GM19238 (cell line): ENCODE measurements around the gene ZBED3.

Experiments used
- DNase-seq: peaks from one replicate; pipeline ENCODE4 v3.0.0; 2011; ENCODE audit warnings: low spot score; ENCODE audit not compliant: insufficient read length

ZBED3 gene

GRCh38 chr5:77077829-77078176 is 9.3 kb downstream of the ZBED3 start:
- DNase-seq, result no peak

- peak; percentile 77 for DNase-seq
Observed at GRCh38 chr5:77076961-77077828, 9.9 kb downstream of the ZBED3 start.

GRCh38 chr5:77074745-77075144 is 12.3 kb downstream of the ZBED3 start:
- no peak for DNase-seq

GRCh38 chr5:77073667-77074066 is 13.4 kb downstream of the ZBED3 start:
- no peak for DNase-seq

GRCh38 chr5:77066823-77067442 is 20.2 kb downstream of the ZBED3 start:
- no peak for DNase-seq

- DNase-seq, result no peak
Observed at GRCh38 chr5:77066184-77066583, 20.9 kb downstream of the ZBED3 start.

- DNase-seq, result no peak
Observed at GRCh38 chr5:77065256-77065655, 21.8 kb downstream of the ZBED3 start.

- no peak for DNase-seq
Observed at GRCh38 chr5:77064040-77064439, 23.0 kb downstream of the ZBED3 start.

- no peak for DNase-seq
Observed at GRCh38 chr5:77046416-77047073, 40.5 kb downstream of the ZBED3 start.

GRCh38 chr5:77035950-77036349 is 51.1 kb downstream of the ZBED3 start:
- DNase-seq, result no peak

- no peak for DNase-seq
Observed at GRCh38 chr5:77033338-77033737, 53.7 kb downstream of the ZBED3 start.

GRCh38 chr5:77032635-77033034 is 54.5 kb downstream of the ZBED3 start:
- no peak for DNase-seq

GRCh38 chr5:77031891-77032290 is 55.2 kb downstream of the ZBED3 start:
- DNase-seq, result no peak

- peak; percentile 89 for DNase-seq
Observed at GRCh38 chr5:77030097-77031071, 56.7 kb downstream of the ZBED3 start, which contains the start of gene AGGF1. Gene AGGF1 (plus strand): TSS chr5:77030404. CDS start chr5:77030767, 363 bp downstream.

GRCh38 chr5:77029376-77029885 is 57.7 kb downstream of the ZBED3 start:
- DNase-seq, result no peak

GRCh38 chr5:77028631-77029375 is 58.3 kb downstream of the ZBED3 start:
- no peak for DNase-seq

GRCh38 chr5:77024490-77024889 is 62.6 kb downstream of the ZBED3 start:
- DNase-seq, result no peak

GRCh38 chr5:77022511-77023417 is 64.3 kb downstream of the ZBED3 start:
- DNase-seq, result no peak
